IPS-18c (cell line): ENCODE measurements around the gene TTC24.

Source experiments
- H3K4me3 ChIP-seq: 2 replicates; pipeline ENCODE4 v1.7.0; 2013; ENCODE audit warnings: low read depth, mild to moderate bottlenecking, low read length, moderate library complexity; ENCODE audit not compliant: insufficient read depth
- H3K9me3 ChIP-seq: one replicate; pipeline ENCODE4 v1.6.1; 2013; ENCODE audit warnings: mild to moderate bottlenecking, low read length, moderate library complexity; ENCODE audit not compliant: control insufficient read depth, insufficient read depth

The TTC24 gene

DNA sequence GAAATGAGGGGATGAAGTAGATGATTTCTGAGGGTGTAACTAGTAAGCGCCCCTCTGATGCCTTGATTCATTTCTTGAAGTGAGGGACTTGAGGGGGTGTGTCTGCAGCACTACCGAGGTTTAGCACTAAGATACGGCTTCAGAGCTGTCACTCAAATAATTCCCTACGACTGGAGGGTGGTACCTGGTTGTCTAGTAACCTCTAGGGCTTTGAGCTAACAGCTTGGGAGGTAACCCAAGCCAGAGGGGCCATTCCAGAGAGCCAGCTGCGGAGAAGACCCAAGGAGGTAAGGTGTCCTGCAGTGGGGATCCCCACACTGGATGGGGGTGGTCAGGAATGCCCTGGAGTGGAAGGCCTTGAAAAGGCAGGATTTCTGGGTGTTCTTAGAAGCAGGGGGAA is at the start of gene TTC24:
Gene TTC24, plus strand, starts transcription at position 252 of the 400 bp plus-strand sequence. CDS start 1,642 bp downstream, outside the sequence.
- no peak within 1 kb of the TSS for H3K4me3 ChIP-seq
- no peaks in the 10 kb centered on the region for H3K9me3 ChIP-seq

DNA sequence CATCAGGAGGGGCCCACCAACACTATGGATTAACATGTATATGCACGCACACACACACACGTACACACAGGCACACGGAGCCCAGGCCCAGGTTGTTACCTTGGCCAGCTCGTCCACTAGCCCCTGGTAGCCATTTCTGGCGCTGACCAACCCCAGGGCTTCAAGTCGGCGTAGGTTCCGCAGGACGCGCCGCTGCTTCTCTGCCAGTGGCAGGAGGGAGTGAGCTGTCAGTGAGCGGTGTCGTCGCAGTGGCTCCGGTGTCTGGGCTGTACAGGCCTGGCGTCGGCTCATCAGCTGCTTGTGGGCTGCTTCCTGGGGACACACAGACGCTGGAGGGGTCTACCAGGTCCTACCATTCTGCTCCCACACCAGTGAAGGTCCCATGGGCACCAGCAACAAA is 49.5 kb upstream of the TTC24 start:
- H3K4me3 ChIP-seq = no peak overlapping the region

DNA sequence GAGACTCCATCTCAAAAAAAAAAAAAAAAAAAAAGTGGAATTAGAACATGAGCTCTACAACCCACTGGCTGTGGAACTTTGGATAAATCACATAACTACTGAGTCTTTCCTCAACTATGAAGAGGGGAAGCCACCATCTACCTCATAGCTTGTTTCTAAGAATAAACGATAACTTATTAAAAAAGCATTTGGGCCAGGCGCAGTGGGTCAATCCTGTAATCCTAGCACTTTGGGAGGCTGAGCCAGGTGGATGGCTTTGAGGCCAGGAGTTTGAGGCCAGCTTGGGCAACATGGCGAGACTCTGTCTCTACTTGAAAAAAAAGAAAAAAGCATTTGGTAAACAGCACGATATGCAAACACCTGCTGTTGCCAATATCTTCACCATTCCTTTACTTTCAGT is 47.1 kb upstream of the TTC24 start:
- Histone ChIP-seq H3K9me3 (no peaks in the 10 kb centered on the region), H3K4me3 (no peak overlapping the region)

More for the DNA sequence above, 49.5 kb upstream of the TTC24 start:
- H3K9me3 ChIP-seq = no peaks in the 10 kb centered on the region

DNA sequence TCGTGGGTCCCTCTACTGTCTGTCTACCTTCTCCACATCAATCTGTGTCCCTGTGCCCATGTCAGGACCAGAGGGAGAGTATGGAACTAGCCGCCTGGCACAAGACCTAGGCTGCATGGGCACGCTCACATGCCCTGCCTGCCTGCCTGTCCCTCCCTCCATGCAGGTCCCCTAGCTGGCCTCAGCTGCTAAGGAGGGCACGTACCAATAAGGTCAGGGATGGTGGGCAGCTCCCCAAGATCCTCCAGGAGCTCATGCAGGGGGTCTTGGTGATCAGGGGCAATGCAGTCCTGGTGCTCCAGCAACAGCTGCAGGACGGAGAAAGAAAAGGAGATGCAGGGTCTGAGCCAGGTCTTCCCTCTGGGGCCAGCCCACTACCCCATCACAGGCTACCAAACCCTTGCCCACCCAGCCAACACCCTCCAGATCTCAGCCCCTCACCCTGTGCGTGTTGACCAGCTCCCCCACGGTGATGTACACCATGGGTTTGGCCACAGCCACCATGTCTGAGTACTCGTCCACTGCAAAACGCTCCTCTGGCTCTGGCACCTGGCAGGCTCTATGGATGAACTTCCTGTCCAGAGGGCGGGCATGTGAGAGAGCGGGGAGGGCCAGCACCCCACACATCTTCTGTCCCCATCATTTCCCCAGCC is 45.8 kb upstream of the TTC24 start:
- no peak overlapping the region for H3K4me3 ChIP-seq
- H3K9me3 ChIP-seq = no peaks in the 10 kb centered on the region

- Histone ChIP-seq H3K9me3 (no peaks in the 10 kb centered on the region), H3K4me3 (no peak overlapping the region)
These were observed 45.0 kb upstream of the TTC24 start for GRCh38 chr1:156534424-156535060.

DNA sequence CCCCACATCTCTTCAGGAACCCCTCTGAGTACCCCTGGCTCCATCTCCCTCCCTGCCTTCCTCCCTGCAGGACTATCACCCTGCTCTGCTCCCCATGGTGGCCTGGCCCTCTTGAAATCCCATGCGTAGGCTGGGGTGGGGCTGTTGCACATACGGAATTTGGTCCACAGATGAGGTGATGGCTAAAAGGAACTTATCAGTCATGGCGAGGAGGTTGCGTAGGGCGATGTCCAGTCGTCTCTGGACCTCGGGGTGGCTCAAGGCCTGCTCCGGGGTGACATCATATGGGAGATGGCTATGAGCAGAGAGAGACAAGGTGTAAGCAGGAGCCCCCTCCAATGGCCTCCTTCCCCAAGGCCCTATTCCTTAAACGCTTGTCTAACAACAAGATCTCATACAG is 42.5 kb upstream of the TTC24 start:
- Histone ChIP-seq H3K9me3 (no peaks in the 10 kb centered on the region), H3K4me3 (no peak overlapping the region)

DNA sequence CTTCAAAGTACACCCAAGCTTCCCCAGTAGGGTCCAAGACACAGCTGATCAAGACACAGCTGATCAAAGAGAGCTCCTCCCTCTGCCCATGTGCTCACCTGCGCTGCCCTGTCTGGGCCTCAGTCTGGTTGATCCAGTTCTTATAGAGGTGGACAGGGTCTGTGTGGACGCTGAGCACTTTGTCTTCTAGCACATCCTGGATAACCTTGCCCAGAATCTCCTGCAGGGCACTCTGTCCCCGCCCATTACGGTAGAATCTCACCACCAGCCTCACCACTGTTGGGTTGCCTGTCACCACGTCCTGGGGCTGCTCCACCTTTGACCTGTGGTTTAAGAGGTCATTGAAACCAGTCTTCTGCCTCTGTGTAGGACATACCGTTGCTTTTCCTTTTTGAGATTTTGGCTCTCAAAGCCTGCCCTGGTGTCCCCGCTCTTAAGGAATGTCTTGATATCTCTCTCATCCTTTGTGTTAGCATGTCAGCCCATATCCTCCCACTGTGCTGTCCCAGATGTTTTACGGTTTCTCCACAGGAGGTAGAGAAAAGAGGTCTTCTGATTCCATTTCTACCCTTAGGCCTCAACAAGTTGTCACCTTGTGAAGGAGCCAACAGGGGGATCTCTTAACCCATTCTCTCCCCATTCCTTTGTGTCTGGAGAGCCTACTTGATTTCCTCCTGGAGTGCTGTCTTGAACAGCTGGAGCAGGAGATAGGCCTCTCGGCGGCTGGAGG is 40.6 kb upstream of the TTC24 start:
- Histone ChIP-seq H3K4me3 (no peak overlapping the region; the same call in 1 of the 2 replicates), H3K9me3 (no peaks in the 10 kb centered on the region)

DNA sequence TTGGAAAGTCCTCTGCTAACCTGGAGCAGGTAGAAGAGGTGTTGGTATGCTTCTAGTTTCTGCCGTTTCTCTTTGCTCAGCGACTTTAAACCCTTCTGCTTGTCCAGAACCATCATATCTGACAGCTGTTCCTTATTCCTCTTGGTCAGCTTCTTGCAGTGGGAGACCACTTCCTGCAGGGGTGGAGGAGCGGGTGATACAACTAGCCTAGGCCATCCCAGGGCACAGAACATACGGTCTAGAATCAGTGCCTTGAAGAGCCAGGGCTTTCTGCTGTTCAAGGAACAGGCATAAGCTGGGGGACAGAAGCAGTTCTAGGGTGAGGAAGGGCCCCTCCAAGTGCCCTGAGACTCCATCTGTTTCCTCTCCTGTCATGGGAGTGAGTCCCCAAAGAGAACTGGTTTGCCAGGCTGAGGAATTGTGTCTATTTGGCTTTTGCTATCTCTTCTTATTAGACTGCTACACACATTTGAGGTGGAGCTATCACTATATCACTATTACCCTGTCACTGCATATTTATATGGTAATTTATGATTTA is 39.6 kb upstream of the TTC24 start:
- Histone ChIP-seq H3K9me3 (no peaks in the 10 kb centered on the region), H3K4me3 (no peak overlapping the region)

GRCh38 chr1:156540955-156541354 is 38.6 kb upstream of the TTC24 start:
- Histone ChIP-seq H3K9me3 (no peaks in the 10 kb centered on the region), H3K4me3 (no peak overlapping the region)

GRCh38 chr1:156543066-156543465 is 36.5 kb upstream of the TTC24 start:
- H3K4me3 ChIP-seq = no peak overlapping the region
- no peaks in the 10 kb centered on the region for H3K9me3 ChIP-seq

DNA sequence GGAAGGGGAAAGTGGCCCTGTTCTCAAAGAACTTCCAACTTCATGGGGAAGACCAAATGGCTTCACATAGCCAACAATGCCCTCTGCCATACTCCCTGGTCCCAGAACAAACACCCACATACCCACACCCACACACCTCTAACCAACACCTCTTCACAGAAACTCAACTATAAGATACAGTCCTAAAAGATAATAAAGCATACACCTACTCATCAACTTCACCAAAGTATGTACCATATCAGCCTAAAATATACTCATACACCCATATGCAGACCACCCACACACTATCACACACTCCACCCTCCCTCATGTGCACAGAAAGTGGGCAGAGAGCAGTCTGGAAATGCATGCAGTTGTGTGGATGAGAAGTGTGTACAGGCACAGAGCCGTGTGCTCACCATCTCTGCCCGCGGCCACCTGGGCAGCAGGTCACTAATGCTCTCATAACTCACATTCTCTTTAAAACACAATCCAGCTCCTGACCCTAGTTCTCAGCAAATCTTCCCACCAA is 34.9 kb upstream of the TTC24 start:
- Histone ChIP-seq H3K9me3 (no peaks in the 10 kb centered on the region), H3K4me3 (no peak overlapping the region)

DNA sequence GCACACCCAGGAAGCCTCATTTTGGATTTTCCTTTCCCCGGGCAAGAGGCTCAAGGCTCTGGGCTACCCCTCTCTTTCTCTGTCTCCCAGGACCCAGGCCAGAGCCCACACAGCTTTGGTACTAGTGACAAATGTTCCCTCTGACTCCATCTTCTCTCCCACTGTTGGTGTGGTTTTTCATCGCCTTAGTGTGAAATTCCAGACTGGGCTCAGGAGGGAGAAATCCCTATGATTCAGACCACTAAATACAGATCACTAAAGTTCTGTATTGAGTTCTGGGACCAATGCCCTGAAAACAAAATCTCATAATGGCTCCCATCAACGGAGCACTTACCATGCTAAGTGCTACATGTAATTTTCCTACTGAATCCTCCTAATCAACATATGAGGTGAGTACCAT is 33.3 kb upstream of the TTC24 start:
- no peak overlapping the region for H3K4me3 ChIP-seq
- H3K9me3 ChIP-seq = no peaks in the 10 kb centered on the region

DNA sequence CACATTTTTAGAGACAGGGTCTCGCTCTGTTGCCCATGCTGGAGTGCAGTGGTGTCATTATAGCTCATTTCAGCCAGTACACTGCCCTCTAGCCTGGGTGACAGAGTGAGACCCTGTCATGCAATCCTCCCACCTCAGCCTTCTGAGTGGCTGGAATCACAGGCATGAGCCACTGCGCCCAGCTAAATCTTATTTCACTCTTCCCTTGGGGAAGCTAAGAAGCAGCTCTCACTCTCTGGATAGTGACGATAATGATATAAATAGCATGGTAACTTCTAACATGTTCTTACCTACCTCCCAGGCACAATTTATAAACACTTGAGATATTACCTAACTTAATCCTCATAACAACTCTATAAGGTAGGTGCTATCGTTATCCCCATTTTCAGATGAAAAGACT is 32.1 kb upstream of the TTC24 start:
- Histone ChIP-seq H3K4me3 (no peak overlapping the region), H3K9me3 (no peaks in the 10 kb centered on the region)

- Histone ChIP-seq H3K4me3 (no peak overlapping the region), H3K9me3 (no peaks in the 10 kb centered on the region)
These were observed 31.5 kb upstream of the TTC24 start for GRCh38 chr1:156547982-156548381.

DNA sequence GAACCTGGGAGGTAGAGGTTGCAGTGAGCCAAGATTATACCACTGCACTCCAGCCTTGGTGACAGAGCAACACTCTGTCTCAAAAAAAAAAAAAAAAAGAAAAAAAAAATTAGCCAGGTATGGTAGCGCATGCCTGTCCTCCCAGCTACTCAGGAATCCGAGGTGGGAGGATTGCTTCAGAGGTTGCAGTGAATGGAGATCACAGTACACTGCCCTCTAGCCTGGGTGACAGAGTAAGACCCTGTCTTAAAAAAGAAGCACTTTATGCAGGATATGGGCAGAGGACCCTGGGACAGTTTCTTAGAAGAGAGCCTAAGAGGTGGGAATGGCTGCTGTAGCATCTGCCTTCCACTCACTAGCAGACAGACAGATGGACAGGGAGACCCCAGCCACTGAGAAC is 30.1 kb upstream of the TTC24 start:
- no peak overlapping the region for H3K4me3 ChIP-seq
- no peaks in the 10 kb centered on the region for H3K9me3 ChIP-seq

- Histone ChIP-seq H3K9me3 (no peaks in the 10 kb centered on the region), H3K4me3 (no peak overlapping the region)
These were observed 29.7 kb upstream of the TTC24 start for GRCh38 chr1:156549831-156550230.

DNA sequence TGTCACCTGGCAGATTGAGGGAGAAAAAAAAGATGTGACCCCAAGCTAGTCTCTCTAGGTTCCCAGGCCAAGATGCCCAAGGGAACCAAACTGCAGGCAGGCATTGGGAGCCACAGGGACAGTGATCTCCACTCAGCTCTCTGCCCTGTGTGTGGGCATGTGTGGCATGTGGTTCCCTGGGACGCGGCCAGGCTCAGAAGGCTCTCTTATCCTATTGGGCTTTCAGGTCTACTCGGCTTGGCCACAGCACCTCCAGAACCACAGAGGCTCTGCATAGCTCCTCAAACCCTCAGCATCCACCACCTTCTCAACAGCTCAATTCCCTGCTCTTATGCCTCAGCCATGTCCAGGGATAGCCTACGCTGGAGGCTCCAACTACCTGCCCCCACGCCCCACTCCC is 29.2 kb upstream of the TTC24 start:
- Histone ChIP-seq H3K9me3 (no peaks in the 10 kb centered on the region), H3K4me3 (no peak overlapping the region)
